ENCODE measurements around the gene ZNF629.

The ZNF629 gene

GRCh38 chr16:30747331-30747730 lies 39.7 kb downstream of the ZNF629 start:
- DNase-seq: no peak

- DNase-seq: no peak
Measured at GRCh38 chr16:30746638-30747175, 40.3 kb downstream of the ZNF629 start.

GRCh38 chr16:30745082-30745481 lies 41.9 kb downstream of the ZNF629 start:
- no peak for DNase-seq

GRCh38 chr16:30744183-30744582 lies 42.8 kb downstream of the ZNF629 start:
- DNase-seq: no peak

GRCh38 chr16:30743716-30744115 lies 43.3 kb downstream of the ZNF629 start:
- no peak for DNase-seq

GRCh38 chr16:30741461-30741914 lies 45.5 kb downstream of the ZNF629 start:
- no peak for DNase-seq

GRCh38 chr16:30740364-30741251 lies 46.4 kb downstream of the ZNF629 start:
- no peak for DNase-seq

- DNase-seq: no peak
Measured at GRCh38 chr16:30738984-30739951, 47.7 kb downstream of the ZNF629 start.

- no peak for DNase-seq
Measured at GRCh38 chr16:30737794-30738648, 49.0 kb downstream of the ZNF629 start.

- no peak for DNase-seq
Measured at GRCh38 chr16:30736995-30737793, 49.8 kb downstream of the ZNF629 start.

- DNase-seq: no peak
Measured at GRCh38 chr16:30731411-30731810, 55.6 kb downstream of the ZNF629 start.

GRCh38 chr16:30728899-30729672 lies 57.9 kb downstream of the ZNF629 start:
- no peak for DNase-seq
